Neutrophil (primary cell): ENCODE results near the gene SLC22A7.

Source experiments
- H3K27ac ChIP-seq: fragments of 200-600 bp; sonication (generic); 2 replicates; pipeline ENCODE4 v1.5.1; 2016; ENCODE audit warnings: mild to moderate bottlenecking, moderate library complexity
- H3K27me3 ChIP-seq: fragments of 200-600 bp; sonication (generic); 2 replicates; pipeline ENCODE4 v1.6.0; 2016; ENCODE audit warnings: mild to moderate bottlenecking
- H3K36me3 ChIP-seq: fragments of 200-600 bp; sonication (generic); 2 replicates; pipeline ENCODE4 v1.5.1; 2017
- H3K4me1 ChIP-seq, 2 experiments: fragments of 200-600 bp in 1 of 2; sonication (generic) in 1 of 2; 1 replicate in 1 of 2; 2 replicates in 1 of 2; pipeline versions ENCODE4 v1.5.1 to v1.6.1; 2013 to 2016; ENCODE audit warnings: low read depth in 1 of 2, low read length in 1 of 2, mild to moderate bottlenecking in 1 of 2, moderate library complexity in 1 of 2; ENCODE audit not compliant: control insufficient read depth in 1 of 2, insufficient read depth in 1 of 2
- H3K4me3 ChIP-seq, 2 experiments: fragments of 200-600 bp in 1 of 2; sonication (generic) in 1 of 2; 1 replicate in 1 of 2; 2 replicates in 1 of 2; pipeline ENCODE4 v1.5.1; 2013 to 2016; ENCODE audit warnings: low read depth in 1 of 2, low read length in 1 of 2, mild to moderate bottlenecking in 1 of 2, moderate library complexity in 1 of 2
- H3K9me3 ChIP-seq: fragments of 200-600 bp; sonication (generic); 2 replicates; pipeline ENCODE4 v1.5.1; 2016
- CTCF ChIP-seq: fragments of 200-600 bp; sonication (generic); IDR thresholded peaks from 2 replicates; pipeline ENCODE4 v1.5.1; 2016; ENCODE audit warnings: antibody characterized with exemption

Gene SLC22A7

DNA sequence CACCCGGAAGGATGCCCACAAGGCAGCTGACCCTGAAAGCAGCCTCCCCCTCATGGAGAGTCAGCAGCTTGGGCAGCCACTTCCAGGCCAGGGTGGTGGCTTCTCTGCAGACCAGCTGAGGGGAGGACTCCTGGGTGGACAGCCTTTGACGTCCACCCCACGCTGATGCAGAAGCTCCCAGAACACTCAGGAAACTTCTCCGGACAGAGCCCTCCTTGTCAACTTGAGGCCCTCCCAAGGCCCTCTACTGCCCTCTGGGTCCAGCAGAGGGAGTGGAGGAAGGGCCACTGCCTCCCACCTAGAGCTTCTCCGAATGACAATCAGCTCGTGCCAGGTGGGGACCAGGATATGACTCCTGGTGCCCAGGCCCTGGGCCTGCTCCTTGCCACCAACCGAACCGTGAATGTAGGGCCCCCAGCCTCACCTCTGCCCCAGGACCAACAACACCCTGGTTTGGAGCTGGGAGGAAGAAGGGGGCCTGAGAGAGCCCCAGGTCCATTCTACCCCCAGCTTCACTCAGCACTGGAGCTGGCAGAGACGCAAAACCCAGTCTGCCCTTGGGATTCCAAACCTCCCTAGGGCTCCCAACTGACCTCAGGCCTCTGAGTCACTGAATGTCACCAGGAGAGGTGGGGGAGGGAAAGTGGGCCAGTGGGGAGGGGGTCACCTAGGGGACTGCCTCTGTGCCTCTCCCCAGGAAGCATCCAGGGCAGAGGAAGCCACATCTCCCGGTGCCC lies 10.9 kb upstream of the SLC22A7 start:
- Histone ChIP-seq H3K4me3 (no peak overlapping the region), H3K36me3 (no peaks in the 10 kb centered on the region), H3K27me3 (peaks cover 73% of the 10 kb centered on the region), H3K9me3 (no peaks in the 10 kb centered on the region), H3K27ac (no peak overlapping the region), H3K4me1 (no peaks in the 10 kb centered on the region)
- no peak for TF ChIP-seq CTCF

GRCh38 chr6:43287717-43288679 lies 10.1 kb upstream of the SLC22A7 start:
- no peak for TF ChIP-seq CTCF
- no peak overlapping the region for H3K4me3 ChIP-seq

GRCh38 chr6:43290339-43290904 lies 7.6 kb upstream of the SLC22A7 start:
- H3K36me3 ChIP-seq = no peaks in the 10 kb centered on the region
- H3K27ac ChIP-seq = no peak overlapping the region
- TF ChIP-seq CTCF = no peak
- no peaks in the 10 kb centered on the region for H3K4me1 ChIP-seq
- H3K4me3 ChIP-seq = no peak overlapping the region
- H3K27me3 ChIP-seq = peaks cover 48% of the 10 kb centered on the region
- no peaks in the 10 kb centered on the region for H3K9me3 ChIP-seq

More at GRCh38 chr6:43287717-43288679, 10.1 kb upstream of the SLC22A7 start:
- Histone ChIP-seq H3K27ac (no peak overlapping the region), H3K36me3 (no peaks in the 10 kb centered on the region), H3K9me3 (no peaks in the 10 kb centered on the region), H3K4me1 (no peaks in the 10 kb centered on the region), H3K27me3 (peaks cover 67% of the 10 kb centered on the region)

GRCh38 chr6:43290905-43291355 lies 7.1 kb upstream of the SLC22A7 start:
- Histone ChIP-seq H3K4me1 (no peaks in the 10 kb centered on the region), H3K27me3 (peaks cover 48% of the 10 kb centered on the region), H3K27ac (no peak overlapping the region), H3K36me3 (no peaks in the 10 kb centered on the region), H3K4me3 (no peak overlapping the region), H3K9me3 (no peaks in the 10 kb centered on the region)
- no peak for TF ChIP-seq CTCF

DNA sequence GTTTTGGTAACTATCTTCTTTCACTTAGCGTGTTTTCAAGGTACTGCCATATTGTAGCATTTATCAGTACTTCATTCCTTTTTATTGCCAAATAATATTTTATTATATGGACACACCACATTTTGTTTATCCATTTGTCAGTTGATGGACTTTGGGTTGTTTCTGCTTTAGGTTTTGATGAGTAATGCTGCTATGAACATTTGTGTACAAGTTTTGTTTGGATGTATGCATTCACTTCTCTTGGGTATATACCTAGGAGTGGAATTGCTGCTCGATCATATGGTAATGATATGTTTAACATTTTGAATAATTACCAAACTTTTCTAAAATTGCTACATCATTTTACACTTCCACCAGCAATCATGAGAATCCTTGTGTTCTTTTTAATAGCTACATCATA lies 6.4 kb upstream of the SLC22A7 start:
- Histone ChIP-seq H3K9me3 (no peaks in the 10 kb centered on the region), H3K36me3 (no peaks in the 10 kb centered on the region), H3K4me1 (no peaks in the 10 kb centered on the region), H3K27ac (no peak overlapping the region), H3K4me3 (no peak overlapping the region), H3K27me3 (peaks cover 47% of the 10 kb centered on the region)
- TF ChIP-seq CTCF = no peak
